Mesendoderm (in vitro differentiated cells): ENCODE measurements around the gene ARID3B. TPM values are rescaled to one million over a fixed set of nuclear protein-coding genes. Genes with fewer than 3 reads are reported as not detected.

Experiments used
- DNase-seq: peaks from one replicate; pipeline ENCODE4 v3.0.0; 2013
- H2AK5ac ChIP-seq: 2 replicates; pipeline ENCODE4 v1.6.1; 2013; ENCODE audit warnings: low read length, inconsistent platforms
- H2BK120ac ChIP-seq: 2 replicates; pipeline ENCODE4 v1.6.1; 2013; ENCODE audit warnings: low read depth, mild to moderate bottlenecking, low read length, moderate library complexity, mixed read lengths
- H2BK15ac ChIP-seq: replicated peaks from 2 replicates; pipeline ENCODE4 v1.6.1; 2013; ENCODE audit warnings: low read depth, mild to moderate bottlenecking, moderate library complexity
- H2BK5ac ChIP-seq: 2 replicates; pipeline ENCODE4 v1.6.1; 2013; ENCODE audit warnings: low read length, inconsistent platforms
- H3K18ac ChIP-seq: 2 replicates; pipeline ENCODE4 v1.6.1; 2013; ENCODE audit warnings: mild to moderate bottlenecking, low read length, mixed read lengths
- H3K23ac ChIP-seq: one replicate; pipeline ENCODE4 v1.6.1; 2013; ENCODE audit warnings: low read length
- H3K27ac ChIP-seq: 2 replicates; pipeline ENCODE4 v1.5.1; 2013; ENCODE audit warnings: low read depth, mild to moderate bottlenecking, inconsistent platforms, low read length, moderate library complexity
- H3K27me3 ChIP-seq: 2 replicates; pipeline ENCODE4 v1.6.1; 2013; ENCODE audit warnings: low read length, control low read depth, mild to moderate bottlenecking, inconsistent platforms; ENCODE audit not compliant: insufficient read depth, poor library complexity
- H3K36me3 ChIP-seq: 2 replicates; pipeline ENCODE4 v1.6.1; 2013; ENCODE audit warnings: low read length, inconsistent platforms; ENCODE audit not compliant: control insufficient read depth, insufficient read depth
- H3K4ac ChIP-seq: one replicate; pipeline ENCODE4 v1.6.1; 2013; ENCODE audit warnings: low read depth, mild to moderate bottlenecking, low read length, moderate library complexity
- H3K4me1 ChIP-seq: 2 replicates; pipeline ENCODE4 v1.6.1; 2013; ENCODE audit warnings: low read depth, low read length, inconsistent platforms; ENCODE audit not compliant: control insufficient read depth
- H3K4me2 ChIP-seq: 2 replicates; pipeline ENCODE4 v1.6.1; 2013; ENCODE audit warnings: low read length
- H3K4me3 ChIP-seq: 2 replicates; pipeline ENCODE4 v1.5.1; 2013; ENCODE audit warnings: mild to moderate bottlenecking, low read length
- H3K56ac ChIP-seq: one replicate; pipeline ENCODE4 v1.6.1; 2013; ENCODE audit warnings: low read length
- H3K79me1 ChIP-seq: 2 replicates; pipeline ENCODE4 v1.6.1; 2013; ENCODE audit warnings: low read length, inconsistent platforms
- H3K79me2 ChIP-seq: 2 replicates; pipeline ENCODE4 v1.6.1; 2013; ENCODE audit warnings: mild to moderate bottlenecking, low read length; ENCODE audit not compliant: control insufficient read depth, insufficient read depth
- H3K9ac ChIP-seq: 2 replicates; pipeline ENCODE4 v1.6.1; 2013; ENCODE audit warnings: low read length, inconsistent platforms
- H4K5ac ChIP-seq: one replicate; pipeline ENCODE4 v1.6.1; 2013; ENCODE audit warnings: low read length
- H4K8ac ChIP-seq: one replicate; pipeline ENCODE4 v1.6.1; 2013; ENCODE audit warnings: low read depth, mild to moderate bottlenecking, control low read depth, low read length, moderate library complexity
- WGBS: extraction: QIAGEN DNeasy Blood & Tissue Kit; methylation state at CpG from one replicate; pipeline ENCODE4 v1.1.7; 2013; ENCODE audit warnings: low lambda C conversion rate, missing lambda C conversion rate; ENCODE audit not compliant: insufficient coverage; ENCODE audit errors: extremely low coverage; 5-methylcytosine and 5-hydroxymethylcytosine counted together
- polyA plus RNA-seq, 2 experiments: library from polyadenylated mRNA; stranded (reverse); fragments of 200-250 nt; gene quantifications; one replicate each; pipeline ENCODE4 v1.2.3, GENCODE V29; 2013

ARID3B gene, protein sequence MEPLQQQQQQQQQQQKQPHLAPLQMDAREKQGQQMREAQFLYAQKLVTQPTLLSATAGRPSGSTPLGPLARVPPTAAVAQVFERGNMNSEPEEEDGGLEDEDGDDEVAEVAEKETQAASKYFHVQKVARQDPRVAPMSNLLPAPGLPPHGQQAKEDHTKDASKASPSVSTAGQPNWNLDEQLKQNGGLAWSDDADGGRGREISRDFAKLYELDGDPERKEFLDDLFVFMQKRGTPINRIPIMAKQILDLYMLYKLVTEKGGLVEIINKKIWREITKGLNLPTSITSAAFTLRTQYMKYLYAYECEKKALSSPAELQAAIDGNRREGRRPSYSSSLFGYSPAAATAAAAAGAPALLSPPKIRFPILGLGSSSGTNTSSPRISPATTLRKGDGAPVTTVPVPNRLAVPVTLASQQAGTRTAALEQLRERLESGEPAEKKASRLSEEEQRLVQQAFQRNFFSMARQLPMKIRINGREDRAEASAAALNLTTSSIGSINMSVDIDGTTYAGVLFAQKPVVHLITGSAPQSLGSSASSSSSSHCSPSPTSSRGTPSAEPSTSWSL
- 99.9 TPM for polyA plus RNA-seq (2013, experiment 1 of 2)
- polyA plus RNA-seq (2013, experiment 2 of 2) = 98.8 TPM

- Histone ChIP-seq H3K79me1 (peaks cover 3% of the 10 kb centered on the region), H3K23ac (no peak within 1 kb of the TSS), H2AK5ac (peak within 1 kb of the TSS; percentile 9), H2BK5ac (peak within 1 kb of the TSS; percentile 82), H3K9ac (peak within 1 kb of the TSS; percentile 97), H3K4ac (peak within 1 kb of the TSS; percentile 100), H3K18ac (peak within 1 kb of the TSS; percentile 100), H4K5ac (no peak within 1 kb of the TSS), H3K27me3 (no peaks in the 10 kb centered on the region), H3K79me2 (peaks cover 45% of the 10 kb centered on the region), H3K4me2 (peak within 1 kb of the TSS; percentile 98), H4K8ac (peak within 1 kb of the TSS; percentile 59), H3K56ac (peak within 1 kb of the TSS; percentile 99), H2BK15ac (no peak within 1 kb of the TSS), H3K4me1 (peaks cover 4% of the 10 kb centered on the region), H3K4me3 (peak within 1 kb of the TSS; percentile 99), H3K36me3 (peaks cover 6% of the 10 kb centered on the region), H3K27ac (peak within 1 kb of the TSS; percentile 95), H2BK120ac (peak within 1 kb of the TSS; percentile 17)
- WGBS = no CpG with 5 or more reads among the region's 73 CpGs
- DNase-seq = peak; percentile 99
Observed at GRCh38 chr15:74540761-74541493, at the start of gene ARID3B. Gene ARID3B (plus strand): TSS chr15:74541220. CDS start chr15:74543937, 2,717 bp downstream.

GRCh38 chr15:74496648-74497047, 44.4 kb upstream of the ARID3B start:
- Histone ChIP-seq H3K4ac (no peak overlapping the region), H3K4me3 (no peak overlapping the region), H3K27me3 (no peaks in the 10 kb centered on the region), H2BK5ac (no peak overlapping the region), H4K5ac (no peak overlapping the region), H3K79me2 (no peaks in the 10 kb centered on the region), H3K23ac (no peak overlapping the region), H4K8ac (no peak overlapping the region), H3K9ac (no peak overlapping the region), H3K36me3 (no peaks in the 10 kb centered on the region), H2AK5ac (no peak overlapping the region), H2BK15ac (no peak overlapping the region), H2BK120ac (no peak overlapping the region), H3K4me1 (no peaks in the 10 kb centered on the region), H3K4me2 (no peak overlapping the region), H3K79me1 (no peaks in the 10 kb centered on the region), H3K18ac (no peak overlapping the region), H3K27ac (no peak overlapping the region), H3K56ac (no peak overlapping the region)
- no peak for DNase-seq
- WGBS = no CpG with 5 or more reads among the region's 3 CpGs

GRCh38 chr15:74497584-74497983, 43.4 kb upstream of the ARID3B start:
- H4K8ac ChIP-seq = no peak overlapping the region
- H3K4ac ChIP-seq = no peak overlapping the region
- no peak overlapping the region for H3K18ac ChIP-seq
- no peak overlapping the region for H3K56ac ChIP-seq
- no peak overlapping the region for H3K4me3 ChIP-seq
- WGBS = no CpG with 5 or more reads among the region's 2 CpGs
- H3K4me1 ChIP-seq = no peaks in the 10 kb centered on the region
- no peak overlapping the region for H2BK120ac ChIP-seq
- H3K27ac ChIP-seq = no peak overlapping the region
- no peak overlapping the region for H2BK15ac ChIP-seq
- no peak for DNase-seq
- H3K9ac ChIP-seq = no peak overlapping the region
- no peak overlapping the region for H3K4me2 ChIP-seq
- no peaks in the 10 kb centered on the region for H3K27me3 ChIP-seq
- H2AK5ac ChIP-seq = no peak overlapping the region
- no peak overlapping the region for H4K5ac ChIP-seq
- H3K79me2 ChIP-seq = no peaks in the 10 kb centered on the region
- H3K23ac ChIP-seq = no peak overlapping the region
- H3K36me3 ChIP-seq = no peaks in the 10 kb centered on the region
- no peaks in the 10 kb centered on the region for H3K79me1 ChIP-seq
- no peak overlapping the region for H2BK5ac ChIP-seq

DNA sequence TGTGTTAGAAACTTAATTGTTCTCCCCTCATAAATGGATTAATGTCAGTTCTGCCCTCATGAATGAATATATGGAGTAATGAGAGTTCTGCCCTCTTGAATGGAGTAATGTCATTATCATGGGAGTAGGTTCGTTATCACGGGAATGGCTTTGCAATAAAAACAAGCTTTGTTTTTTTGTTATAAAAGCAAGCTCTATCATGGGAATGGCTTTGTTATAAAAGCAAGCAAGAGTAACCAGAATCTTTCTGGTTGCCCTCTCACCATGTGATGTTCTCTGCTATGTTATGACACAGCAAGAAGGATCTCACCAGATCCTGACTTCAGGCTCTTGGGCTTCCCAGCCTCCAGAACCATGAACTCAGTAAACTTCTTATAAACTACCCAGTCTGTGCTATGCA, 41.7 kb upstream of the ARID3B start:
- Histone ChIP-seq H3K56ac (no peak overlapping the region), H3K79me1 (no peaks in the 10 kb centered on the region), H3K18ac (no peak overlapping the region), H2BK15ac (no peak overlapping the region), H3K27me3 (no peaks in the 10 kb centered on the region), H3K27ac (no peak overlapping the region), H3K4me3 (no peak overlapping the region), H3K4me2 (no peak overlapping the region), H3K23ac (no peak overlapping the region), H3K36me3 (no peaks in the 10 kb centered on the region), H2AK5ac (no peak overlapping the region), H3K4ac (no peak overlapping the region), H3K4me1 (no peaks in the 10 kb centered on the region), H4K5ac (no peak overlapping the region), H3K9ac (no peak overlapping the region), H2BK120ac (no peak overlapping the region), H4K8ac (no peak overlapping the region), H3K79me2 (no peaks in the 10 kb centered on the region), H2BK5ac (no peak overlapping the region)
- no CpG with 5 or more reads among the region's 2 CpGs for WGBS
- no peak for DNase-seq

GRCh38 chr15:74500401-74500800, 40.6 kb upstream of the ARID3B start:
- Histone ChIP-seq H3K4me2 (no peak overlapping the region), H2BK5ac (no peak overlapping the region), H3K27ac (no peak overlapping the region), H2AK5ac (no peak overlapping the region), H4K5ac (no peak overlapping the region), H3K4me1 (no peaks in the 10 kb centered on the region), H3K79me1 (no peaks in the 10 kb centered on the region), H3K4ac (no peak overlapping the region), H3K23ac (no peak overlapping the region), H2BK120ac (no peak overlapping the region), H3K79me2 (no peaks in the 10 kb centered on the region), H3K9ac (no peak overlapping the region), H4K8ac (no peak overlapping the region), H3K4me3 (no peak overlapping the region), H3K36me3 (no peaks in the 10 kb centered on the region), H2BK15ac (no peak overlapping the region), H3K27me3 (no peaks in the 10 kb centered on the region), H3K18ac (no peak overlapping the region), H3K56ac (no peak overlapping the region)
- peak; percentile 30 for DNase-seq
- no CpG with 5 or more reads among the region's 2 CpGs for WGBS
